ENCODE data around the gene MX2. TPM values are rescaled to one million over a fixed set of nuclear protein-coding genes. Genes with fewer than 3 reads are reported as not detected.

Gene MX2
- total and polyA plus RNA-seq, 2 experiments from 2014 or later: 5.4 to 9.2 TPM

GRCh38 chr21:41374867-41375533 lies 13.2 kb downstream of the MX2 start:
- no peak overlapping the region for H3K4me3 ChIP-seq
- TF ChIP-seq EZH2 (IDR thresholded peaks at IDR 0.05; ENCODE audit: low read depth, unreplicated experiment) (no peak), ZNF114 (CRISPR knock-in tag; IDR thresholded peaks at IDR 0.05) (no peak), POLR2AphosphoS5 (IDR thresholded peaks at IDR 0.05; ENCODE audit: low read depth) (no peak), EZH2phosphoT487 (IDR thresholded peaks at IDR 0.05; ENCODE audit: unreplicated experiment) (no peak), CREB1 (CRISPR knock-in tag; IDR thresholded peaks at IDR 0.05; ENCODE audit: low read depth) (no peak), REST (IDR thresholded peaks at IDR 0.05; ENCODE audit: unreplicated experiment) (no peak), ZNF331 (CRISPR knock-in tag; IDR thresholded peaks at IDR 0.05; ENCODE audit: low read depth) (no peak), CTCF (conservative IDR thresholded peaks at IDR 0.05; ENCODE audit: low read depth in 2 of 2) (no peak), NANOG (IDR thresholded peaks at IDR 0.05; ENCODE audit: borderline replicate concordance) (no peak), JUNB (IDR thresholded peaks at IDR 0.05; ENCODE audit: unreplicated experiment) (no peak), STAT1 (IDR thresholded peaks at IDR 0.05; ENCODE audit: unreplicated experiment) (no peak)
- TF ChIP-seq, protein P1, sequence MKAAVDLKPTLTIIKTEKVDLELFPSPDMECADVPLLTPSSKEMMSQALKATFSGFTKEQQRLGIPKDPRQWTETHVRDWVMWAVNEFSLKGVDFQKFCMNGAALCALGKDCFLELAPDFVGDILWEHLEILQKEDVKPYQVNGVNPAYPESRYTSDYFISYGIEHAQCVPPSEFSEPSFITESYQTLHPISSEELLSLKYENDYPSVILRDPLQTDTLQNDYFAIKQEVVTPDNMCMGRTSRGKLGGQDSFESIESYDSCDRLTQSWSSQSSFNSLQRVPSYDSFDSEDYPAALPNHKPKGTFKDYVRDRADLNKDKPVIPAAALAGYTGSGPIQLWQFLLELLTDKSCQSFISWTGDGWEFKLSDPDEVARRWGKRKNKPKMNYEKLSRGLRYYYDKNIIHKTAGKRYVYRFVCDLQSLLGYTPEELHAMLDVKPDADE (IDR thresholded peaks at IDR 0.05): no peak
- TF ChIP-seq, protein P2, sequence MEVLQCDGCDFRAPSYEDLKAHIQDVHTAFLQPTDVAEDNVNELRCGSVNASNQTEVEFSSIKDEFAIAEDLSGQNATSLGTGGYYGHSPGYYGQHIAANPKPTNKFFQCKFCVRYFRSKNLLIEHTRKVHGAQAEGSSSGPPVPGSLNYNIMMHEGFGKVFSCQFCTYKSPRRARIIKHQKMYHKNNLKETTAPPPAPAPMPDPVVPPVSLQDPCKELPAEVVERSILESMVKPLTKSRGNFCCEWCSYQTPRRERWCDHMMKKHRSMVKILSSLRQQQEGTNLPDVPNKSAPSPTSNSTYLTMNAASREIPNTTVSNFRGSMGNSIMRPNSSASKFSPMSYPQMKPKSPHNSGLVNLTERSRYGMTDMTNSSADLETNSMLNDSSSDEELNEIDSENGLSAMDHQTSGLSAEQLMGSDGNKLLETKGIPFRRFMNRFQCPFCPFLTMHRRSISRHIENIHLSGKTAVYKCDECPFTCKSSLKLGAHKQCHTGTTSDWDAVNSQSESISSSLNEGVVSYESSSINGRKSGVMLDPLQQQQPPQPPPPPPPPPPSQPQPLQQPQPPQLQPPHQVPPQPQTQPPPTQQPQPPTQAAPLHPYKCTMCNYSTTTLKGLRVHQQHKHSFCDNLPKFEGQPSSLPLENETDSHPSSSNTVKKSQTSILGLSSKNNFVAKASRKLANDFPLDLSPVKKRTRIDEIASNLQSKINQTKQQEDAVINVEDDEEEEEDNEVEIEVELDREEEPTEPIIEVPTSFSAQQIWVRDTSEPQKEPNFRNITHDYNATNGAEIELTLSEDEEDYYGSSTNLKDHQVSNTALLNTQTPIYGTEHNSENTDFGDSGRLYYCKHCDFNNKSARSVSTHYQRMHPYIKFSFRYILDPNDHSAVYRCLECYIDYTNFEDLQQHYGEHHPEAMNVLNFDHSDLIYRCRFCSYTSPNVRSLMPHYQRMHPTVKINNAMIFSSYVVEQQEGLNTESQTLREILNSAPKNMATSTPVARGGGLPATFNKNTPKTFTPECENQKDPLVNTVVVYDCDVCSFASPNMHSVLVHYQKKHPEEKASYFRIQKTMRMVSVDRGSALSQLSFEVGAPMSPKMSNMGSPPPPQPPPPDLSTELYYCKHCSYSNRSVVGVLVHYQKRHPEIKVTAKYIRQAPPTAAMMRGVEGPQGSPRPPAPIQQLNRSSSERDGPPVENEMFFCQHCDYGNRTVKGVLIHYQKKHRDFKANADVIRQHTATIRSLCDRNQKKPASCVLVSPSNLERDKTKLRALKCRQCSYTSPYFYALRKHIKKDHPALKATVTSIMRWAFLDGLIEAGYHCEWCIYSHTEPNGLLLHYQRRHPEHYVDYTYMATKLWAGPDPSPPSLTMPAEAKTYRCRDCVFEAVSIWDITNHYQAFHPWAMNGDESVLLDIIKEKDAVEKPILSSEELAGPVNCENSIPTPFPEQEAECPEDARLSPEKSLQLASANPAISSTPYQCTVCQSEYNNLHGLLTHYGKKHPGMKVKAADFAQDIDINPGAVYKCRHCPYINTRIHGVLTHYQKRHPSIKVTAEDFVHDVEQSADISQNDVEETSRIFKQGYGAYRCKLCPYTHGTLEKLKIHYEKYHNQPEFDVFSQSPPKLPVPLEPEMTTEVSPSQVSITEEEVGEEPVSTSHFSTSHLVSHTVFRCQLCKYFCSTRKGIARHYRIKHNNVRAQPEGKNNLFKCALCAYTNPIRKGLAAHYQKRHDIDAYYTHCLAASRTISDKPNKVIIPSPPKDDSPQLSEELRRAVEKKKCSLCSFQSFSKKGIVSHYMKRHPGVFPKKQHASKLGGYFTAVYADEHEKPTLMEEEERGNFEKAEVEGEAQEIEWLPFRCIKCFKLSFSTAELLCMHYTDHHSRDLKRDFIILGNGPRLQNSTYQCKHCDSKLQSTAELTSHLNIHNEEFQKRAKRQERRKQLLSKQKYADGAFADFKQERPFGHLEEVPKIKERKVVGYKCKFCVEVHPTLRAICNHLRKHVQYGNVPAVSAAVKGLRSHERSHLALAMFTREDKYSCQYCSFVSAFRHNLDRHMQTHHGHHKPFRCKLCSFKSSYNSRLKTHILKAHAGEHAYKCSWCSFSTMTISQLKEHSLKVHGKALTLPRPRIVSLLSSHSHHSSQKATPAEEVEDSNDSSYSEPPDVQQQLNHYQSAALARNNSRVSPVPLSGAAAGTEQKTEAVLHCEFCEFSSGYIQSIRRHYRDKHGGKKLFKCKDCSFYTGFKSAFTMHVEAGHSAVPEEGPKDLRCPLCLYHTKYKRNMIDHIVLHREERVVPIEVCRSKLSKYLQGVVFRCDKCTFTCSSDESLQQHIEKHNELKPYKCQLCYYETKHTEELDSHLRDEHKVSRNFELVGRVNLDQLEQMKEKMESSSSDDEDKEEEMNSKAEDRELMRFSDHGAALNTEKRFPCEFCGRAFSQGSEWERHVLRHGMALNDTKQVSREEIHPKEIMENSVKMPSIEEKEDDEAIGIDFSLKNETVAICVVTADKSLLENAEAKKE (CRISPR knock-in tag; IDR thresholded peaks at IDR 0.05): no peak
- no peaks in the 10 kb centered on the region for H3K27me3 ChIP-seq (ENCODE audit: insufficient read depth)
- Mint-ChIP-seq H3K27ac (no peak overlapping the region), H3K36me3 (ENCODE audit: low read depth) (no peaks in the 10 kb centered on the region), H3K4me1 (peaks cover 8% of the 10 kb centered on the region; the same call in 2 of the 3 replicates), H3K4me3 (no peak overlapping the region), H3K9me3 (peaks cover 4% of the 10 kb centered on the region; the same call in 2 of the 3 replicates), H3K27me3 (ENCODE audit: insufficient read depth, low read depth, poor library complexity) (peaks cover 6% of the 10 kb centered on the region)
- H3K4me1 ChIP-seq (ENCODE audit: insufficient read depth): 0 out of 2 replicates have a peak, but pooled peaks cover 10% of the 10 kb centered on the region
- no peaks in the 10 kb centered on the region for H3F3A ChIP-seq (replicated peaks; ENCODE audit: low read depth)
- no peak overlapping the region for H3K4me2 ChIP-seq
- H2AFZ ChIP-seq: no peak overlapping the region
- H3K36me3 ChIP-seq (ENCODE audit: insufficient read depth): no peaks in the 10 kb centered on the region
- DNase-seq (ENCODE audit: low spot score): no peak
- 0 out of 2 replicates have a peak, but pooled peaks cover 7% of the 10 kb centered on the region for H3K79me2 ChIP-seq (replicated peaks; ENCODE audit: insufficient read depth)
- H3K9me2 ChIP-seq (ENCODE audit: insufficient read depth): 0 out of 2 replicates have a peak, but pooled peaks cover 10% of the 10 kb centered on the region
- no peak for ATAC-seq
- no peaks in the 10 kb centered on the region for H4K20me1 ChIP-seq (replicated peaks; ENCODE audit: insufficient read depth)
- no peak overlapping the region for H3K27ac ChIP-seq (ENCODE audit: low read depth)
